ENCODE results near the gene MAP3K15. TPM values are rescaled to one million over a fixed set of nuclear protein-coding genes. Genes with fewer than 3 reads are reported as not detected.

The MAP3K15 gene
- total and polyA plus RNA-seq, 2 experiments from 2014 or later: 0.33 to 0.48 TPM

DNA sequence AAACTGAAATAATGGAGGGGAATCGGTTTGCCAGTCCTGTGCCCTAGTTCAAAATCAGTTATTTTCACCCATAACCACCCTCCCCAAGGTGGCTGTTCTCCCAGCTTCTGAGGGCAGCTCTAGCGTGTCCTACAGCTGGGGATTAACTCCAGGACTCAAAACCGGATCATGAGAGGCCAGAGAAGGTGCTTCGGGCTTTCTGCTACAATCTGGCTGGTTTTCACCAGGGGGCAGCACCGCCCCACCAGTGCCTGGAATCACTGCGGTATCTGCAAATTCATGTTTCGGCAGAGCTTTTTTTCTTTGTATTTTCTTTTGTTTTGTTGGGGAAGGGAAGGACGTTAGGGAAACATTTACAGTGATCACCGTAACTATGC is 143.2 kb downstream of the MAP3K15 start:
- no peaks in the 10 kb centered on the region for H4K20me1 ChIP-seq (ENCODE audit: insufficient read depth, poor library complexity, severe bottlenecking)
- H3K9me2 ChIP-seq (replicated peaks; ENCODE audit: insufficient read depth): no peaks in the 10 kb centered on the region
- H3K4me1 ChIP-seq (ENCODE audit: insufficient read depth): no peaks in the 10 kb centered on the region
- TF ChIP-seq EZH2phosphoT487 (IDR thresholded peaks at IDR 0.05; ENCODE audit: low read depth, severe bottlenecking, unreplicated experiment): no peak
- TF ChIP-seq, protein P1, sequence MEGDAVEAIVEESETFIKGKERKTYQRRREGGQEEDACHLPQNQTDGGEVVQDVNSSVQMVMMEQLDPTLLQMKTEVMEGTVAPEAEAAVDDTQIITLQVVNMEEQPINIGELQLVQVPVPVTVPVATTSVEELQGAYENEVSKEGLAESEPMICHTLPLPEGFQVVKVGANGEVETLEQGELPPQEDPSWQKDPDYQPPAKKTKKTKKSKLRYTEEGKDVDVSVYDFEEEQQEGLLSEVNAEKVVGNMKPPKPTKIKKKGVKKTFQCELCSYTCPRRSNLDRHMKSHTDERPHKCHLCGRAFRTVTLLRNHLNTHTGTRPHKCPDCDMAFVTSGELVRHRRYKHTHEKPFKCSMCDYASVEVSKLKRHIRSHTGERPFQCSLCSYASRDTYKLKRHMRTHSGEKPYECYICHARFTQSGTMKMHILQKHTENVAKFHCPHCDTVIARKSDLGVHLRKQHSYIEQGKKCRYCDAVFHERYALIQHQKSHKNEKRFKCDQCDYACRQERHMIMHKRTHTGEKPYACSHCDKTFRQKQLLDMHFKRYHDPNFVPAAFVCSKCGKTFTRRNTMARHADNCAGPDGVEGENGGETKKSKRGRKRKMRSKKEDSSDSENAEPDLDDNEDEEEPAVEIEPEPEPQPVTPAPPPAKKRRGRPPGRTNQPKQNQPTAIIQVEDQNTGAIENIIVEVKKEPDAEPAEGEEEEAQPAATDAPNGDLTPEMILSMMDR (IDR thresholded peaks at IDR 0.05; ENCODE audit: poor library complexity): peak; percentile 75
- no peaks in the 10 kb centered on the region for H3K36me3 ChIP-seq (replicated peaks; ENCODE audit: insufficient read depth, low read depth)
- peak; percentile 80 for DNase-seq (ENCODE audit: low spot score)
- H3K9me3 ChIP-seq (ENCODE audit: low read depth): no peaks in the 10 kb centered on the region
- peak overlapping the region; percentile 86 for H3K4me2 ChIP-seq
- peak overlapping the region; percentile 65 for H3K27ac ChIP-seq
- H3K27me3 ChIP-seq: no peaks in the 10 kb centered on the region
- H3K79me2 ChIP-seq: no peaks in the 10 kb centered on the region
- 37% methylated on average over 9 of the region's 9 CpGs for WGBS (ENCODE audit: low lambda C conversion rate, missing lambda C conversion rate)
- H3K4me3 ChIP-seq: peak overlapping the region; percentile 12
- peak overlapping the region; percentile 60 for H2AFZ ChIP-seq

DNA sequence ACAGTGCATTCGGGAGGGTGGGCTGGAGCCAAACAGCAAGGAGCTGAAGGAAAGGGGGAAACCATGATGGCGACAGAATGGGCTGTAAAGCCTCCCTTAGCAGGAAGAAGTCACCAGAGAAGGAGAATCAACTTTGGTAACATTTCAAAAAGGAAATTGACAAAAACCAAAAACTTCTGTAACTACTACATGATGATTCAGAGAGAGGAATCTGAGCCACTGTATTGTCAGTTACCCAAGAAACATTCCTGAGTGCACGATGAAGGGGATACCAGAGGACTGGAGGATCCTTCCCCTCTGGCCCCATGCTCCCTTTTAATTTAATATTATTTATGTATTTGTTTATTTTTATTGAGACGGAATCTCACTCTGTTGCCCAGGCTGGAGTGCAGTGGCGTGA is 145.2 kb downstream of the MAP3K15 start:
- Histone ChIP-seq H3K79me2 (no peaks in the 10 kb centered on the region), H3K36me3 (replicated peaks; ENCODE audit: insufficient read depth, low read depth) (no peaks in the 10 kb centered on the region), H2AFZ (no peak overlapping the region), H4K20me1 (ENCODE audit: insufficient read depth, poor library complexity, severe bottlenecking) (no peaks in the 10 kb centered on the region), H3K9me2 (replicated peaks; ENCODE audit: insufficient read depth) (no peaks in the 10 kb centered on the region), H3K4me2 (no peak overlapping the region), H3K4me3 (no peak overlapping the region), H3K27ac (no peak overlapping the region), H3K27me3 (no peaks in the 10 kb centered on the region), H3K9me3 (ENCODE audit: low read depth) (no peaks in the 10 kb centered on the region), H3K4me1 (ENCODE audit: insufficient read depth) (no peaks in the 10 kb centered on the region)
- DNase-seq (ENCODE audit: low spot score): no peak
- WGBS (ENCODE audit: low lambda C conversion rate, missing lambda C conversion rate): 85% methylated on average over 5 of the region's 5 CpGs
- TF ChIP-seq EZH2phosphoT487 (IDR thresholded peaks at IDR 0.05; ENCODE audit: low read depth, severe bottlenecking, unreplicated experiment) (no peak), EZH2 (IDR thresholded peaks at IDR 0.05; ENCODE audit: borderline replicate concordance) (no peak)
- TF ChIP-seq, protein P1 (IDR thresholded peaks at IDR 0.05; ENCODE audit: poor library complexity): no peak

DNA sequence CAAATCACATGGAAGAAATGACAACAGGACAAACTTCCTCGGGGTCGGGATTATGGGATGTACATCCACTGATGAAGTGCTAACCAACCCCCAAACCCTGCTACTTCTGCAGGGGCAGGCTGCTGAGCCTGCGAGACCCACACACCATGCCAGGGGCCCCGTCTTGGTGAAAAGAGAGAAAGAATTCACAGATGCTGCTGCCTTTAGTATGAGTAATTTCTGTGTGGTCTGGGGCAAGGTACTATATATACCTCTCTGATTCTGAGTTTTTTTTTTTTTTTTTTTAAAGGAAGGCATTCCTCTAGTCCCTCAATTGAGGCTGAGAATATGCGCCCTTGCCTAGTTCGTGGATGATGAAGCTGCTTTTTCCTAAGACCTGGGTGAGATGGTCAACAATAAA is 146.7 kb downstream of the MAP3K15 start:
- H3K79me2 ChIP-seq: no peaks in the 10 kb centered on the region
- H3K4me2 ChIP-seq: no peak overlapping the region
- H3K4me1 ChIP-seq (ENCODE audit: insufficient read depth): no peaks in the 10 kb centered on the region
- no peaks in the 10 kb centered on the region for H4K20me1 ChIP-seq (ENCODE audit: insufficient read depth, poor library complexity, severe bottlenecking)
- no peaks in the 10 kb centered on the region for H3K9me2 ChIP-seq (replicated peaks; ENCODE audit: insufficient read depth)
- no peaks in the 10 kb centered on the region for H3K9me3 ChIP-seq (ENCODE audit: low read depth)
- TF ChIP-seq EZH2 (IDR thresholded peaks at IDR 0.05; ENCODE audit: borderline replicate concordance): no peak
- H3K27me3 ChIP-seq: no peaks in the 10 kb centered on the region
- H3K4me3 ChIP-seq: no peak overlapping the region
- no peak for DNase-seq (ENCODE audit: low spot score)
- 88% methylated on average over 6 of the region's 6 CpGs for WGBS (ENCODE audit: low lambda C conversion rate, missing lambda C conversion rate)
- no peaks in the 10 kb centered on the region for H3K36me3 ChIP-seq (replicated peaks; ENCODE audit: insufficient read depth, low read depth)
- H2AFZ ChIP-seq: no peak overlapping the region
- H3K27ac ChIP-seq: no peak overlapping the region

DNA sequence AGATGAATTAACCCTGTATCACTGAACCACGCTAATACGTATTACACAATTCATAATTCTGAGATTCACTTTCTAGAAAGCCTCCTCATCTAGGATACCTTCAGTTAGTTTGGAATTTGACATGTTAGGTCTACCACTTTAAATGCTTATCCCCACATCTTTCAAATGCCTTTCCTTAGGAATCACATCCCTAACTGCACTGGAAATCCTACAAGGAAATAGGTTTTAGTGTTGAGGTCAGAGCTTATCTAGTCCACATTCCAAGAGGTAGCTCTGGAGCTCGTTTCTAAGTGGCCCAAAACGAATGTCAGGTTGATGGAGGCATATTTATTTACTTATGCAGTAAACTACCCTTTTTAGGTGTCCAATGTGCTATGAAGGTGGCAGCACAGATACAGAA is 153.6 kb downstream of the MAP3K15 start:
- Histone ChIP-seq H4K20me1 (ENCODE audit: insufficient read depth, poor library complexity, severe bottlenecking) (no peaks in the 10 kb centered on the region), H3K4me3 (no peak overlapping the region), H3K4me1 (ENCODE audit: insufficient read depth) (no peaks in the 10 kb centered on the region), H2AFZ (no peak overlapping the region), H3K4me2 (no peak overlapping the region), H3K9me2 (replicated peaks; ENCODE audit: insufficient read depth) (no peaks in the 10 kb centered on the region), H3K79me2 (no peaks in the 10 kb centered on the region), H3K9me3 (ENCODE audit: low read depth) (no peaks in the 10 kb centered on the region), H3K36me3 (replicated peaks; ENCODE audit: insufficient read depth, low read depth) (no peaks in the 10 kb centered on the region), H3K27me3 (no peaks in the 10 kb centered on the region), H3K27ac (no peak overlapping the region)
- TF ChIP-seq EZH2 (IDR thresholded peaks at IDR 0.05; ENCODE audit: borderline replicate concordance): no peak
- TF ChIP-seq, protein P1 (IDR thresholded peaks at IDR 0.05; ENCODE audit: poor library complexity): no peak
- TF ChIP-seq EZH2phosphoT487 (IDR thresholded peaks at IDR 0.05; ENCODE audit: low read depth, severe bottlenecking, unreplicated experiment): no peak
- WGBS (ENCODE audit: low lambda C conversion rate, missing lambda C conversion rate): 59% methylated on average over 4 of the region's 4 CpGs
- no peak for DNase-seq (ENCODE audit: low spot score)
